Measurements from ENCODE around the gene CSF1R.

Gene CSF1R

DNA sequence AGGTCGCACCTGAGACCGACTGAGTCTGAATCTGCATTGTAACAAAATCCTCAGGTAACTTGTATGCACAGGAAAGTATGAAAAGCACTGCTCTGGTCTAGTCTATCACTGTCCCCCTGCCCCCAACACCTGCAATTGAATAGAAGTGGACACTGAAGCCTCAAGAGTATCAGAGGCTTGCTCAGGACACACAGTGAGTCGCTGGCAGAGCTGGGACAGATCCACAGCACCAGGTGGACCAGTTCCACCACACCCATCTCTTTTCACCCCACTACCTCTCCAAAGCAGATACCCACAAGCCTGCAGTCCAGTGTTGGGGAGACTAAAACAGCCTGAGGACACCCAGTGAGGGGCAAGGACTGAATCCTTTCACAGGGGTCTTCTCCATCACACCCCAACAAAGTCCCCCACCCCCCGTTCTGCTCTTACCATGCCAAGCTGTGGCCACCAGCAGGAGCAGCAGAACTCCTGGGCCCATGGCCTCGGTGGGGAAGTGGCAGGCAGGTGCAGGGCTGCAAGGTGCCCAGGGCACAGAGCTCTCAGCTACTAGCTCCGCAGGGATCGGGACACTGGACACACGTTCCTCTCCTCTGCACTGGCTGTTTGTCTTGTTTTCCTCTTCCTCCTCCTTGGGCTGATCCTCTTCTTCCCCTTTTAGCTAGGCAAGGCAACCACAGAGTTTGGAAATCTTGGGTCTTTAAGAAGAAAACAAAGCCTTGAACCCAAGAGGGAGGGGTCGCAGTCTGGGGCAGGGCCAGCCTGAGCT lies at the start of gene CSF1R:
CSF1R (minus strand) TSS at position 605 of the 766 bp plus-strand sequence; CDS start at position 478, 127 bp downstream.
- H3K27ac ChIP-seq (ENCODE audit: low read depth in 2 of 2, low read length in 2 of 2): peak within 1 kb of the TSS; percentile 50 to 56
- H3K4me1 ChIP-seq (ENCODE audit: control insufficient read depth in 2 of 2, insufficient read depth in 2 of 2, low read length in 2 of 2): no peaks in the 10 kb centered on the region
- H3K9ac ChIP-seq (ENCODE audit: low read depth in 1 of 2, low read length in 2 of 2): peak within 1 kb of the TSS; percentile 34 to 49
- H3K27me3 ChIP-seq (ENCODE audit: control insufficient read depth in 2 of 2, insufficient read depth in 2 of 2, low read length in 2 of 2): no peaks in the 10 kb centered on the region
- no peaks in the 10 kb centered on the region for H3K9me3 ChIP-seq (ENCODE audit: control insufficient read depth in 2 of 2, low read length in 2 of 2)
- peak within 1 kb of the TSS; percentile 49 to 59 for H3K4me3 ChIP-seq (ENCODE audit: low read length in 2 of 2)
- H3K36me3 ChIP-seq (ENCODE audit: control insufficient read depth in 2 of 2, insufficient read depth in 2 of 2, low read length in 2 of 2): no peaks in the 10 kb centered on the region

DNA sequence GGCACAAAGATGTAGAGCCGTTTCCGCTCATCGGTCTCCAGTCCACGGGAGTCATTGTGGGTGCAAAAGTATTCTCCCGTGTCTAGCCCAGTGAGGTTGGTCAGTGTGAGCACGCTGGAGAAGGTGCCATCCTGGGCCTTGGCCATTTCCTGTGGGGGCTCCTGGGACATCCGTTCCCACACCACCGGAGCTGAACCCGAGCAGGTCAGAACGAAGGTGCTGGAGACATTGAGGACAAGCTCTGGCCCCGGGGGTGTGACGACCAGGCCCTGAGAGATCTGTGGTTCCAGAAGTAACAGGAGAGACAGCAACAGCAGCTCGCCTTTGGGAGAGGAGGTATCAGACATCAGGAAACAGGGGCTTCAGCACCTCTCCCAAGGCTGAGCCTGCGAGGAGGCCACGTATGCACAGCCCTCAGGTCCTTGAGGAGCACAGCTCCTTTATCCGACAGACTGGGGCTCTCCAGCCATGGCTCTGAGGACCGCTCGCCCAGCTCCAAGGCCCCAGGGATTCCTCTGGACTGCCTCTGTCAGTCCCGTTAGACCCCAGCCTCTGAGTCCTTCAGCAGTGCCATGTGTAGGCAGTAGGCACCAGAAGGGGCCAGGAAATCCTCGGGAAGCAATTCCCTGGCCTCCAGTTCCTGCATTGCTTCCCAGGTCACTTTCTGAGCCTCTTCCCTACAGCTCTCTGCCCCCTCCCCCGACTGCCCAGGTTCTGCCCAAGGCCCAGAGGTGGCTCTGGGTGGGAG lies 49.4 kb upstream of the CSF1R start:
- Histone ChIP-seq H3K27me3 (ENCODE audit: control insufficient read depth in 2 of 2, insufficient read depth in 2 of 2, low read length in 2 of 2) (no peaks in the 10 kb centered on the region), H3K36me3 (ENCODE audit: control insufficient read depth in 2 of 2, insufficient read depth in 2 of 2, low read length in 2 of 2) (no peaks in the 10 kb centered on the region), H3K27ac (ENCODE audit: low read depth in 2 of 2, low read length in 2 of 2) (peak overlapping the region in 1 of 2 donors; percentile 4), H3K9ac (ENCODE audit: low read depth in 1 of 2, low read length in 2 of 2) (no peak overlapping the region), H3K4me3 (ENCODE audit: low read length in 2 of 2) (no peak overlapping the region), H3K4me1 (ENCODE audit: control insufficient read depth in 2 of 2, insufficient read depth in 2 of 2, low read length in 2 of 2) (peaks cover 22 to 24% of the 10 kb centered on the region in 2 donors), H3K9me3 (ENCODE audit: control insufficient read depth in 2 of 2, low read length in 2 of 2) (no peaks in the 10 kb centered on the region)

DNA sequence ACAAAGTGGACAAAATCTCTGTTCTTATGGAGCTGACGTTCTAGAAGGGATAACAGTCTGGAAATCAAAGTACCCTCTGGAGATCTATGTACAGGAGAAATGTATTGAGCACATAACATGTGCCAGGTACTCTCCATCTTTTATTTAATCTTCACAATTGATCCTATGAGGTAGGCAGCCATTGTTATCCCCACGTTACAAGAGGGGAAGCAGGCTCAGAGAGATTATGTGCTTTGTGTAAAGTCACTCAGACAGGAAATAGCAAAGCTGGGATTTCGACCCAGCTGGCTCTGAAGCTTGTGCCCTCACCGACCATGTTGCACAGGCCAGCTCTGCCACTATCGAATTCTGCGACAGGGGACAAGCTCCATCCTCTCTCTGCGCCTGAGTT lies 47.8 kb upstream of the CSF1R start:
- no peak overlapping the region for H3K27ac ChIP-seq (ENCODE audit: low read depth in 2 of 2, low read length in 2 of 2)
- H3K36me3 ChIP-seq (ENCODE audit: control insufficient read depth in 2 of 2, insufficient read depth in 2 of 2, low read length in 2 of 2): peaks cover 0 to 3% of the 10 kb centered on the region in 2 donors
- no peak overlapping the region for H3K9ac ChIP-seq (ENCODE audit: low read depth in 1 of 2, low read length in 2 of 2)
- no peaks in the 10 kb centered on the region for H3K27me3 ChIP-seq (ENCODE audit: control insufficient read depth in 2 of 2, insufficient read depth in 2 of 2, low read length in 2 of 2)
- H3K9me3 ChIP-seq (ENCODE audit: control insufficient read depth in 2 of 2, low read length in 2 of 2): no peaks in the 10 kb centered on the region
- no peak overlapping the region for H3K4me3 ChIP-seq (ENCODE audit: low read length in 2 of 2)
- peaks cover 23 to 28% of the 10 kb centered on the region in 2 donors for H3K4me1 ChIP-seq (ENCODE audit: control insufficient read depth in 2 of 2, insufficient read depth in 2 of 2, low read length in 2 of 2)

DNA sequence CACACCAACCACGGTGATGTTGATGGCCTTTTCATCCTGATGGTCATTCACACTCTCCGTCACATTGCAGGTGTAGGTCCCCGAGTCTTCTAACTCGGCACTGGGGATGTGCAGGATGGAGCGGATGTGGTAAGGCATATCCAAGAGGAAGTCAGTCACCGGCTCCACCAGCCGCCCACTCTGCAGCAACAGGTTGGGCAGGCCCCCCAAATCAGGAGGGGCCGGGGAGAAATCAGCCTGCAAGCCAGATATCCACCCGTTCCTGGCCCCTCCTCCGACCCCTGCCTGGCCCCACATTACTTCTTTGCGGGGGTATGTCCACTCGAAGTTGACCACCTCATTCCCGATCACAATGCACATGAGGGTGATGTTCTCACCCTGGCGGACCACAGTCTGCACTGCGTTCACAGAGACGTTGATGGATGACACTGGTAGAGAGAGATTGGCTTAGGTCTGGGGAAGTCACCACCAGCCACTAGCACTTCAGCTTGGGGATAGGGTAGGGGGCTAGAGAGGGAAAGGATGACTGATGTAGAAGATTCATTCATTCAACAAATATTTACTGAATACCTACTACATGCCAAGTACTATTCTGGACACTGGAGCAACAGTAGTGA lies 47.3 kb upstream of the CSF1R start:
- H3K9ac ChIP-seq (ENCODE audit: low read depth in 1 of 2, low read length in 2 of 2): no peak overlapping the region
- peaks cover 0 to 3% of the 10 kb centered on the region in 2 donors for H3K36me3 ChIP-seq (ENCODE audit: control insufficient read depth in 2 of 2, insufficient read depth in 2 of 2, low read length in 2 of 2)
- no peak overlapping the region for H3K4me3 ChIP-seq (ENCODE audit: low read length in 2 of 2)
- H3K27ac ChIP-seq (ENCODE audit: low read depth in 2 of 2, low read length in 2 of 2): no peak overlapping the region
- no peaks in the 10 kb centered on the region for H3K9me3 ChIP-seq (ENCODE audit: control insufficient read depth in 2 of 2, low read length in 2 of 2)
- no peaks in the 10 kb centered on the region for H3K27me3 ChIP-seq (ENCODE audit: control insufficient read depth in 2 of 2, insufficient read depth in 2 of 2, low read length in 2 of 2)
- H3K4me1 ChIP-seq (ENCODE audit: control insufficient read depth in 2 of 2, insufficient read depth in 2 of 2, low read length in 2 of 2): peaks cover 19 to 27% of the 10 kb centered on the region in 2 donors

DNA sequence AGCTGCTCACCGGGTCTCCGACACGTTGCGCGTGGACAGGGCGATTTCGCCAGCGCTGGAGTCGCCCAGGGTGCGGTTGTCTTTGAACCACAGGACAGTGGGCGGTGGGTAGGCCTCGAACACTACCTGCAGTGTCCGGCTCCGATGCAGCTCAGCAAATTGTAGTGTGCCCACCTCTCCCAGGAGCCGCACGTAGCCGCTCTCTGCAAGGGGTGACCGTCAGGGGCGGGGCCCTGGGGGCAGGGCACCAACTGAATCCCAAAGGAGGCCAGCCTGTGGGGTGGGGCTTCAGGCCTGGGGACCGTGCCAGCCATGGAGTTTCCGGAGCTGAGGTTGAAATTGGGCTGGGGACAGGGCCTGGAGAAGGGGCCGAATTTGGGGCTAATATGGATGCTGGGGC lies 46.4 kb upstream of the CSF1R start:
- Histone ChIP-seq H3K36me3 (ENCODE audit: control insufficient read depth in 2 of 2, insufficient read depth in 2 of 2, low read length in 2 of 2) (peaks cover 0 to 6% of the 10 kb centered on the region in 2 donors), H3K9me3 (ENCODE audit: control insufficient read depth in 2 of 2, low read length in 2 of 2) (no peaks in the 10 kb centered on the region), H3K27ac (ENCODE audit: low read depth in 2 of 2, low read length in 2 of 2) (peak overlapping the region in 1 of 2 donors; percentile 16), H3K9ac (ENCODE audit: low read depth in 1 of 2, low read length in 2 of 2) (no peak overlapping the region), H3K4me1 (ENCODE audit: control insufficient read depth in 2 of 2, insufficient read depth in 2 of 2, low read length in 2 of 2) (peaks cover 19 to 20% of the 10 kb centered on the region in 2 donors), H3K27me3 (ENCODE audit: control insufficient read depth in 2 of 2, insufficient read depth in 2 of 2, low read length in 2 of 2) (no peaks in the 10 kb centered on the region), H3K4me3 (ENCODE audit: low read length in 2 of 2) (no peak overlapping the region)

DNA sequence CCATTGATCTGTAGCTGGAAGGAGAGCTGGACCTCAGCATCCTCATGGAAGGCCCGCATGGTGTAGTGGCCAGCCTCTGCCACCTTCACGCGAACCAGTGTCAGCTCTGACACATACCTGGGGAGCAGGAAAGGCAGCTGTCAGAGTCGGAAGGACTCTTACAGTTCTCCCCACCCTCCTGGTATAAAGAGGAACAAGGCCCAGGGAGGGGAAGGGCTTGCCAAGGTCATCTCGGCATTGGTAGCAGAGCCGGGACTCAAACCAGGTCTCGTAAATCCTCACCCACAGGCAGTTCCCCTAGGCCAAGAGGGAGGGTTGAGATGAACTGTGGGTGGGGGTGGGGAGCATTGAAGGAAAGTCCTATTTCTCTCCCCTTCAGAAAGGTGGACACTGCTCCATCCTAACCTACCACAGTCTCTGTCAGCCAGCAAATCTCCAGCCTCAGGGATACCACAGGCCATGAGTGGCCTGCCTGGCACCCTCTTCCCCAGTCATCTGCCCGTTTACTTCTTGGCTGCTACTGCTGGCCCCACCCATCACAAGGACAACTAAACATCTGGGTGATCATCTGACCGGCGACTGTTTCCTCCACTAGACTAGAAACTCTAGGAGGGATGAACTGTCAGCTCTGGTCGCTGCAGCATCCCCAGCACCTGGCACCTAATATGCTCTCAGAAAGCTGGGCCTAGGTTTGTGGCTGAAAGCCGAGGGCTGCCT lies 45.8 kb upstream of the CSF1R start:
- peak overlapping the region; percentile 28 to 38 for H3K27ac ChIP-seq (ENCODE audit: low read depth in 2 of 2, low read length in 2 of 2)
- H3K4me1 ChIP-seq (ENCODE audit: control insufficient read depth in 2 of 2, insufficient read depth in 2 of 2, low read length in 2 of 2): peaks cover 19 to 20% of the 10 kb centered on the region in 2 donors
- H3K27me3 ChIP-seq (ENCODE audit: control insufficient read depth in 2 of 2, insufficient read depth in 2 of 2, low read length in 2 of 2): no peaks in the 10 kb centered on the region
- no peak overlapping the region for H3K9ac ChIP-seq (ENCODE audit: low read depth in 1 of 2, low read length in 2 of 2)
- peaks cover 0 to 6% of the 10 kb centered on the region in 2 donors for H3K36me3 ChIP-seq (ENCODE audit: control insufficient read depth in 2 of 2, insufficient read depth in 2 of 2, low read length in 2 of 2)
- H3K9me3 ChIP-seq (ENCODE audit: control insufficient read depth in 2 of 2, low read length in 2 of 2): no peaks in the 10 kb centered on the region
- no peak overlapping the region for H3K4me3 ChIP-seq (ENCODE audit: low read length in 2 of 2)

DNA sequence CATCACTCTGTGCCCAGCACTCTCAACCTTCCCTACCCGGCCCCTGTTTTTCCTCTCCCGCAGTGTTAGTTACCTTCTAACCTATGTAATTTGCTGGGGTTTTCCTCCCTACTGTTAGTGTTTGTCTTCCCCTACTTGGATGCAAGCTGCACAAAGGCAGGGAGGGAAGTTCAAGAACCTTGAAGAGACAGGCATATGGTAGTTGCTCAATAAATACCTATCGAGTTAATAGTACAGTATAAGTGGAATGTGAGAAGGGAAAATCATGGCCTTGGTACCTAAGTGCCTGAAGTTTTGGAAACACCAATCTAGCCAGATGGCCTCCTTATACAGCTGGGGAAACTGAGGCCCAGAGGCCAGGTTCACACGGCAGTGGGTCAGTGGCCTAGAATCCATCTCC lies 45.1 kb upstream of the CSF1R start:
- Histone ChIP-seq H3K27me3 (ENCODE audit: control insufficient read depth in 2 of 2, insufficient read depth in 2 of 2, low read length in 2 of 2) (no peaks in the 10 kb centered on the region), H3K4me3 (ENCODE audit: low read length in 2 of 2) (no peak overlapping the region), H3K9me3 (ENCODE audit: control insufficient read depth in 2 of 2, low read length in 2 of 2) (no peaks in the 10 kb centered on the region), H3K27ac (ENCODE audit: low read depth in 2 of 2, low read length in 2 of 2) (peak overlapping the region in 1 of 2 donors; percentile 38), H3K9ac (ENCODE audit: low read depth in 1 of 2, low read length in 2 of 2) (no peak overlapping the region), H3K4me1 (ENCODE audit: control insufficient read depth in 2 of 2, insufficient read depth in 2 of 2, low read length in 2 of 2) (peaks cover 17 to 19% of the 10 kb centered on the region in 2 donors), H3K36me3 (ENCODE audit: control insufficient read depth in 2 of 2, insufficient read depth in 2 of 2, low read length in 2 of 2) (peaks cover 0 to 6% of the 10 kb centered on the region in 2 donors)

DNA sequence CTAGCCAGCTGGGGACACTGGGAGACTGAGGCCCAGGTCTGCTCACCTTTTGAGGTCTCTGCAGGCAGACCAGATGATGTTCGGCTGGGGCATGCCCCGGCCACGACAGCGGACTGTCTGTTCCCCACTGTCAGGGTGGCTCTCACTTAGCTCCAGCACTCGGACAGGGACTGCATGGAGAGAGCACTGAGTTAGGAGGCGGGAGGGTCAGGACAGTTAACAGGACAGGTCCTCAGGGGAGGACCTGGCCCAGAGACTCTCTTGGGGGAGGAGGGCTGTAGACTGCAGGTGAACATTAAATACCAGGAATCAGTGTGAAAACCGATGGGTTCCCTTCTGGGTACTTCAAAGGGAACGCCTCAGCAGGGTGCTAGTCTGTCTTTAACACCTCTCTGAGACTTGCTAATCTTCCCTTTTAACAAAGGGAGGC lies 44.2 kb upstream of the CSF1R start:
- Histone ChIP-seq H3K9me3 (ENCODE audit: control insufficient read depth in 2 of 2, low read length in 2 of 2) (no peaks in the 10 kb centered on the region), H3K4me3 (ENCODE audit: low read length in 2 of 2) (no peak overlapping the region), H3K27me3 (ENCODE audit: control insufficient read depth in 2 of 2, insufficient read depth in 2 of 2, low read length in 2 of 2) (no peaks in the 10 kb centered on the region), H3K27ac (ENCODE audit: low read depth in 2 of 2, low read length in 2 of 2) (no peak overlapping the region), H3K36me3 (ENCODE audit: control insufficient read depth in 2 of 2, insufficient read depth in 2 of 2, low read length in 2 of 2) (peaks cover 0 to 6% of the 10 kb centered on the region in 2 donors), H3K4me1 (ENCODE audit: control insufficient read depth in 2 of 2, insufficient read depth in 2 of 2, low read length in 2 of 2) (peaks cover 17 to 19% of the 10 kb centered on the region in 2 donors), H3K9ac (ENCODE audit: low read depth in 1 of 2, low read length in 2 of 2) (no peak overlapping the region)

DNA sequence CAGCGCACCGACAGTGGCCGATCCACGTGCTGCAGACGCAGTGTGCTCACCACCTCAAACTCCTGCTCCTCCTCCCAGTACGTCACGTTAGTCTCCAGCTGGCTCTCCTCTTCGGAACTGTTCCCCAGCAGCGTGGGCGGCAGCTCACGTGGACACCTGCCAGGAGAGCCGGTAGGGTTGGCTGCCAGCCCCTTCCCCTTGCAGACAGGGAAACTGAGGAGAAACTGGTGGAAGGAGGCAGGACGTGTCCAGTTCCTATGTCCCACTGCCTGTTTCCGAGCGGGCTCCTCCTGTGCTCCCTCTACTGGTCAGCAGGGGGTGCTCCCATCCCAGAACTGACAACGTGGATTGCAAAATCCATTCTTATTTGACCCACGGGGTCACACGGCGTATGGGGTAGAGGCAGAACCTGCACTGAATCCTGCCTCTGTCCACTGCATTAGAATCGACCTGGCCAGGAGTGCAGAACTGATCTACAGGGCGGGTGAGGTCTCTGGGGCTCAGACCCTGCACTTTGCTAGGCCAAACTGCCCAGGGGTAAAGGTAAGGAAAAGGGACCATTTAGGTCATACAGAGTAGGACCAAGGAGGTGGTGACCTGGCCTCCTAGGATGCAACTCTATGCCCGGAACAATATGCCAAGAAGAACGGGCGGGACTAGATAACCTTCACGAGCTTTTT lies 43.6 kb upstream of the CSF1R start:
- Histone ChIP-seq H3K36me3 (ENCODE audit: control insufficient read depth in 2 of 2, insufficient read depth in 2 of 2, low read length in 2 of 2) (peaks cover 0 to 6% of the 10 kb centered on the region in 2 donors), H3K4me3 (ENCODE audit: low read length in 2 of 2) (peak overlapping the region; percentile 49 to 62), H3K27me3 (ENCODE audit: control insufficient read depth in 2 of 2, insufficient read depth in 2 of 2, low read length in 2 of 2) (no peaks in the 10 kb centered on the region), H3K9me3 (ENCODE audit: control insufficient read depth in 2 of 2, low read length in 2 of 2) (no peaks in the 10 kb centered on the region), H3K4me1 (ENCODE audit: control insufficient read depth in 2 of 2, insufficient read depth in 2 of 2, low read length in 2 of 2) (peaks cover 17 to 19% of the 10 kb centered on the region in 2 donors), H3K9ac (ENCODE audit: low read depth in 1 of 2, low read length in 2 of 2) (peak overlapping the region in 1 of 2 donors; percentile 48), H3K27ac (ENCODE audit: low read depth in 2 of 2, low read length in 2 of 2) (no peak overlapping the region)

Data from mucosa of rectum (tissue), 2 donors.